ENCODE measurements around the gene NPRL2. TPM values are rescaled to one million over a fixed set of nuclear protein-coding genes. Genes with fewer than 3 reads are reported as not detected.

The NPRL2 gene
- total and polyA plus RNA-seq, 2 donors (not counting 3 experiments of a cell fraction or from before 2014, with no cell fraction given) = 13.4 to 30.6 TPM

- CTCF ChIA-PET = interaction anchor here (0.6 to 2.5 kb wide), 8 partner anchors 9 to 263 kb away, joined by 3 to 11 read pairs (median 3); partner anchors contain the start of genes RASSF1 and TUSC2
- Histone ChIP-seq H3K79me2 (ENCODE audit: control insufficient read depth, insufficient read depth, low read length) (peaks cover 36% of the 10 kb centered on the region), H4K20me1 (replicated peaks; ENCODE audit: control insufficient read depth, extremely low read depth, insufficient read depth, low read length) (peaks cover 6% of the 10 kb centered on the region), H3K9me1 (replicated peaks; ENCODE audit: control insufficient read depth, extremely low read depth, insufficient read depth, low read length) (no peaks in the 10 kb centered on the region), H3K9ac (replicated peaks; ENCODE audit: extremely low read depth, insufficient read depth, low read length) (no peak overlapping the region), H3K36me3 (ENCODE audit: control insufficient read depth in 2 of 2, extremely low read depth in 1 of 2, insufficient read depth in 2 of 2, low read length in 2 of 2) (peaks cover 8 to 28% of the 10 kb centered on the region in 2 experiments), H3K9me3 (replicated peaks; ENCODE audit: control insufficient read depth, insufficient read depth, low read length) (no peaks in the 10 kb centered on the region), H3K4me1 (ENCODE audit: control insufficient read depth, extremely low read depth, insufficient read depth, low read length) (peaks cover 43% of the 10 kb centered on the region), H3K4me3 (replicated peaks in 1 of 3; ENCODE audit: insufficient read depth in 1 of 3, low read depth in 1 of 3, low read length in 3 of 3) (no peak overlapping the region), H2AFZ (ENCODE audit: low read depth, low read length) (no peak overlapping the region), H3K27ac (ENCODE audit: insufficient read depth, low read depth, low read length) (no peak overlapping the region), H3K4me2 (ENCODE audit: insufficient read depth, low read length) (no peak overlapping the region), H3K27me3 (ENCODE audit: control insufficient read depth in 2 of 2, insufficient read depth in 2 of 2, low read length in 2 of 2) (no peaks in the 10 kb centered on the region)
- no peak for TF ChIP-seq FOS (IDR thresholded peaks at IDR 0.05; ENCODE audit: borderline replicate concordance, insufficient read depth, low read length)
- TF ChIP-seq POLR2AphosphoS5 (IDR thresholded peaks at IDR 0.05; ENCODE audit: insufficient read depth, low read depth, low read length) = no peak
- TF ChIP-seq MAX (IDR thresholded peaks at IDR 0.05; ENCODE audit: insufficient read depth, insufficient read length) = no peak
- TF ChIP-seq POLR2A (IDR thresholded peaks at IDR 0.05; ENCODE audit: low read depth, low read length) = no peak
- TF ChIP-seq JUN (IDR thresholded peaks at IDR 0.05; ENCODE audit: borderline replicate concordance, insufficient read depth, insufficient read length, low read depth) = no peak
- no peak for TF ChIP-seq EZH2 (IDR thresholded peaks at IDR 0.05; ENCODE audit: borderline replicate concordance, low read depth, low read length, severe bottlenecking)
- TF ChIP-seq CTCF (IDR thresholded peaks at IDR 0.05; ENCODE audit: extremely low read depth in 1 of 2, insufficient read depth in 1 of 2, low read depth in 1 of 2, low read length in 2 of 2) = no peak
- no peak for TF ChIP-seq GATA2 (IDR thresholded peaks at IDR 0.05; ENCODE audit: insufficient read depth, insufficient read length, low read depth, low read length)
- TF ChIP-seq MYC (IDR thresholded peaks at IDR 0.05; ENCODE audit: low read depth, low read length) = no peak
- POLR2A ChIA-PET = interaction anchor here (0.7 kb wide), 1 partner anchor 135 kb away, joined by 6 read pairs; no protein-coding TSS in a partner anchor
- FAIRE-seq (no peak), DNase-seq (ENCODE audit: low read depth, low spot score) (no peak)
- dilution Hi-C loops (cut with MboI; ENCODE audit: extremely low pct_ligation_motif_present, low sequenced_read_pairs) = no loop called here
- intact Hi-C loops (cut with micrococcal nuclease) = no loop called here
- BruUV-seq (replicated peaks) = no TSS peak
Measured at GRCh38 chr3:50353245-50354004, 2.9 kb upstream of the NPRL2 start.
